HEK293 (cell line): ENCODE data around the gene SKP2.

Experiments
- CTCF ChIA-PET: fragments of 350-600 bp; formaldehyde crosslinking; extraction: SDS; loops from one replicate; lab custom pipeline; 2021; ENCODE audit warnings: antibody characterized with exemption; lab: Yijun Ruan, JAX
- POLR2A ChIA-PET: fragments of 300-600 bp; formaldehyde crosslinking; extraction: SDS; loops from one replicate; lab custom pipeline; 2020; ENCODE audit warnings: antibody characterized with exemption, inconsistent platforms; lab: Yijun Ruan, JAX
- H3K27ac ChIP-seq: fragments of 200-500 bp; sonication (Bioruptor generic); 2 replicates; pipeline ENCODE4 v1.5.1; 2014; ENCODE audit warnings: low read depth, low read length, control low read depth, inconsistent platforms; ENCODE audit errors: extremely low read depth
- H3K36me3 ChIP-seq, 2 experiments: fragments of 200-500 bp in 1 of 2; sonication (Bioruptor generic) in 1 of 2; 1 replicate in 1 of 2; 2 replicates in 1 of 2; pipeline ENCODE4 v1.5.1; 2014 to 2017; ENCODE audit warnings: inconsistent platforms in 2 of 2, low read length in 2 of 2; ENCODE audit not compliant: control insufficient read depth in 2 of 2, insufficient read depth in 1 of 2
- H3K4me1 ChIP-seq: fragments of 200-500 bp; sonication (Bioruptor generic); 2 replicates; pipeline ENCODE4 v1.5.1; 2014; ENCODE audit warnings: mild to moderate bottlenecking, low read length, inconsistent platforms; ENCODE audit not compliant: control insufficient read depth, insufficient read depth
- H3K4me3 ChIP-seq: 2 replicates; pipeline ENCODE4 v1.5.1; 2011; ENCODE audit warnings: low read depth, mild to moderate bottlenecking, control low read depth, low read length, moderate library complexity
- H3K9me3 ChIP-seq: fragments of 200-500 bp; sonication (Bioruptor generic); 2 replicates; pipeline ENCODE4 v1.5.1; 2014; ENCODE audit warnings: low read depth, low read length, inconsistent platforms; ENCODE audit not compliant: control insufficient read depth, insufficient read depth
- ELK4 ChIP-seq: IDR thresholded peaks from 2 replicates; pipeline ENCODE4 v1.6.1; 2011; ENCODE audit warnings: mild to moderate bottlenecking, low read depth, low read length, borderline replicate concordance
- HOXD13 ChIP-seq: sonication (generic); formaldehyde crosslinking; IDR thresholded peaks from 2 replicates; pipeline ENCODE4 v1.8.0; 2022; ENCODE audit warnings: missing genetic modification reagents, borderline replicate concordance
- KLF1 ChIP-seq: fragments of 450-650 bp; formaldehyde crosslinking; IDR thresholded peaks from 2 replicates; pipeline ENCODE4 v1.5.1; 2016; ENCODE audit warnings: missing biosample characterization, missing genetic modification characterization
- KLF17 ChIP-seq: fragments of 450-650 bp; formaldehyde crosslinking; IDR thresholded peaks from 2 replicates; pipeline ENCODE4 v1.5.1; 2016; ENCODE audit warnings: missing biosample characterization, missing genetic modification characterization
- MEIS1 ChIP-seq: sonication (generic); formaldehyde crosslinking; IDR thresholded peaks from 2 replicates; pipeline ENCODE4 v1.8.1; 2022; ENCODE audit warnings: missing genetic modification reagents, mild to moderate bottlenecking, borderline replicate concordance
- MYNN ChIP-seq: fragments of 450-650 bp; formaldehyde crosslinking; IDR thresholded peaks from 2 replicates; pipeline ENCODE4 v1.5.1; 2016; ENCODE audit warnings: missing biosample characterization, missing genetic modification characterization, borderline replicate concordance
- PBX3 ChIP-seq: sonication (generic); formaldehyde crosslinking; IDR thresholded peaks from 2 replicates; pipeline ENCODE4 v1.8.1; 2022; ENCODE audit warnings: mild to moderate bottlenecking, moderate library complexity, missing genetic modification reagents
- PRDM10 ChIP-seq: fragments of 450-650 bp; formaldehyde crosslinking; IDR thresholded peaks from 2 replicates; pipeline ENCODE4 v1.5.1; 2016; ENCODE audit warnings: missing biosample characterization, missing genetic modification characterization
- SCRT2 ChIP-seq: fragments of 450-650 bp; formaldehyde crosslinking; IDR thresholded peaks from 2 replicates; pipeline ENCODE4 v1.5.1; 2016; ENCODE audit warnings: missing biosample characterization, missing genetic modification characterization
- ZBTB17 ChIP-seq: fragments of 450-650 bp; formaldehyde crosslinking; IDR thresholded peaks from 2 replicates; pipeline ENCODE4 v1.5.1; 2016; ENCODE audit warnings: missing biosample characterization, missing genetic modification characterization
- ZBTB21 ChIP-seq: fragments of 450-650 bp; formaldehyde crosslinking; IDR thresholded peaks from 2 replicates; pipeline ENCODE4 v1.5.1; 2017; ENCODE audit warnings: missing biosample characterization, missing genetic modification characterization
- ZBTB49 ChIP-seq: fragments of 450-650 bp; formaldehyde crosslinking; IDR thresholded peaks from 2 replicates; pipeline ENCODE4 v1.5.1; 2016; ENCODE audit warnings: missing biosample characterization, missing genetic modification characterization, low read depth
- ZFP3 ChIP-seq: fragments of 450-650 bp; formaldehyde crosslinking; IDR thresholded peaks from 2 replicates; pipeline ENCODE4 v1.5.1; 2016; ENCODE audit warnings: low read depth, missing biosample characterization, missing genetic modification characterization
- ZNF169 ChIP-seq: fragments of 450-650 bp; formaldehyde crosslinking; IDR thresholded peaks from 2 replicates; pipeline ENCODE4 v1.5.1; 2016; ENCODE audit warnings: missing biosample characterization, missing genetic modification characterization
- ZNF221 ChIP-seq: fragments of 450-650 bp; formaldehyde crosslinking; IDR thresholded peaks from 2 replicates; pipeline ENCODE4 v1.5.1; 2017; ENCODE audit warnings: missing biosample characterization, missing genetic modification characterization, borderline replicate concordance
- ZNF292 ChIP-seq: fragments of 450-650 bp; formaldehyde crosslinking; IDR thresholded peaks from 2 replicates; pipeline ENCODE4 v1.5.1; 2016; ENCODE audit warnings: low read depth, missing biosample characterization, missing genetic modification characterization, borderline replicate concordance
- ZNF48 ChIP-seq: fragments of 450-650 bp; formaldehyde crosslinking; IDR thresholded peaks from 2 replicates; pipeline ENCODE4 v1.5.1; 2016; ENCODE audit warnings: missing biosample characterization, missing genetic modification characterization
- ZNF560 ChIP-seq: fragments of 450-650 bp; formaldehyde crosslinking; IDR thresholded peaks from 2 replicates; pipeline ENCODE4 v1.5.1; 2017; ENCODE audit warnings: missing biosample characterization, missing genetic modification characterization, borderline replicate concordance
- ZNF571 ChIP-seq: fragments of 450-650 bp; formaldehyde crosslinking; IDR thresholded peaks from 2 replicates; pipeline ENCODE4 v1.5.0; 2017; ENCODE audit warnings: missing biosample characterization, missing genetic modification characterization
- ZNF621 ChIP-seq: fragments of 450-650 bp; formaldehyde crosslinking; IDR thresholded peaks from 2 replicates; pipeline ENCODE4 v1.5.1; 2017; ENCODE audit warnings: missing biosample characterization, missing genetic modification characterization
- ZNF623 ChIP-seq: fragments of 450-650 bp; formaldehyde crosslinking; IDR thresholded peaks from 2 replicates; pipeline ENCODE4 v1.5.1; 2016; ENCODE audit warnings: missing biosample characterization, missing genetic modification characterization
- ZNF664 ChIP-seq: fragments of 450-650 bp; formaldehyde crosslinking; IDR thresholded peaks from 2 replicates; pipeline ENCODE4 v1.5.1; 2016; ENCODE audit warnings: missing biosample characterization, missing genetic modification characterization
- ZNF677 ChIP-seq: fragments of 450-650 bp; IDR thresholded peaks from 2 replicates; pipeline ENCODE4 v1.5.0; 2018; ENCODE audit warnings: missing biosample characterization, mild to moderate bottlenecking, missing genetic modification characterization, moderate library complexity
- ZNF707 ChIP-seq: fragments of 450-650 bp; formaldehyde crosslinking; IDR thresholded peaks from 2 replicates; pipeline ENCODE4 v1.5.1; 2016; ENCODE audit warnings: missing biosample characterization, missing genetic modification characterization
- ZNF791 ChIP-seq: fragments of 450-650 bp; formaldehyde crosslinking; IDR thresholded peaks from 2 replicates; pipeline ENCODE4 v1.5.1; 2016; ENCODE audit warnings: missing biosample characterization, missing genetic modification characterization
- ZNF843 ChIP-seq: fragments of 450-650 bp; formaldehyde crosslinking; IDR thresholded peaks from 2 replicates; pipeline ENCODE4 v1.5.1; 2016; ENCODE audit warnings: missing biosample characterization, missing genetic modification characterization
- ZXDB ChIP-seq: fragments of 450-650 bp; formaldehyde crosslinking; IDR thresholded peaks from 2 replicates; pipeline ENCODE4 v1.5.1; 2016; ENCODE audit warnings: missing biosample characterization, missing genetic modification characterization

The SKP2 gene

GRCh38 chr5:36174119-36174518, 22.2 kb downstream of the SKP2 start (continued):
- TF ChIP-seq PBX3 (no peak), MEIS1 (CRISPR knock-in tag) (no peak), ZNF791 (tag by site-specific recombination) (no peak)

- no peak for TF ChIP-seq ZNF623 (tag by site-specific recombination)
- no peak for TF ChIP-seq ZNF677 (tag by site-specific recombination)
- no peak for TF ChIP-seq ZNF571
- TF ChIP-seq KLF17: no peak
- TF ChIP-seq KLF1 (tag by site-specific recombination): no peak
- no peak for TF ChIP-seq MYNN (tag by site-specific recombination)
- no peak for TF ChIP-seq ZNF560 (tag by site-specific recombination)
- TF ChIP-seq ZBTB49: no peak
- TF ChIP-seq ZBTB21 (tag by site-specific recombination): no peak
- TF ChIP-seq ZNF48: no peak
- no peak for TF ChIP-seq ZNF292 (tag by site-specific recombination)
- no peak for TF ChIP-seq PRDM10 (tag by site-specific recombination)
- no peak overlapping the region for H3K27ac ChIP-seq
- H3K4me1 ChIP-seq: no peaks in the 10 kb centered on the region
- POLR2A ChIA-PET: no interaction called here
- CTCF ChIA-PET: interaction anchor here (0.7 kb wide), 1 partner anchor 18 kb away, joined by 3 read pairs; no protein-coding TSS in a partner anchor
- H3K4me3 ChIP-seq: no peak overlapping the region
- no peaks in the 10 kb centered on the region for H3K9me3 ChIP-seq
- peaks cover 84 to 90% of the 10 kb centered on the region in 2 experiments for H3K36me3 ChIP-seq
Measured at GRCh38 chr5:36175043-36175442, 23.1 kb downstream of the SKP2 start.

- ChIA-PET POLR2A (no interaction called here), CTCF (interaction anchor here (0.6 to 3.1 kb wide), 16 partner anchors 8 to 517 kb away, joined by 3 to 38 read pairs (median 5); partner anchors contain the start of genes LMBRD2 and NADK2)
- Histone ChIP-seq H3K9me3 (no peaks in the 10 kb centered on the region), H3K4me1 (no peaks in the 10 kb centered on the region), H3K27ac (no peak overlapping the region), H3K4me3 (no peak overlapping the region), H3K36me3 (peaks cover 85 to 90% of the 10 kb centered on the region in 2 experiments)
- TF ChIP-seq ZFP3 (tag by site-specific recombination) (no peak), SCRT2 (tag by site-specific recombination) (no peak), ZNF664 (tag by site-specific recombination) (no peak), ZNF707 (tag by site-specific recombination) (no peak), ELK4 (no peak), ZXDB (no peak), ZNF571 (no peak), ZNF221 (tag by site-specific recombination) (no peak), ZNF621 (no peak), ZBTB17 (tag by site-specific recombination) (no peak), ZNF169 (no peak), HOXD13 (CRISPR knock-in tag) (no peak), ZNF843 (no peak)
Measured at GRCh38 chr5:36177154-36177553, 25.2 kb downstream of the SKP2 start.
